ENCODE measurements around the gene MBD3.

Gene MBD3

DNA sequence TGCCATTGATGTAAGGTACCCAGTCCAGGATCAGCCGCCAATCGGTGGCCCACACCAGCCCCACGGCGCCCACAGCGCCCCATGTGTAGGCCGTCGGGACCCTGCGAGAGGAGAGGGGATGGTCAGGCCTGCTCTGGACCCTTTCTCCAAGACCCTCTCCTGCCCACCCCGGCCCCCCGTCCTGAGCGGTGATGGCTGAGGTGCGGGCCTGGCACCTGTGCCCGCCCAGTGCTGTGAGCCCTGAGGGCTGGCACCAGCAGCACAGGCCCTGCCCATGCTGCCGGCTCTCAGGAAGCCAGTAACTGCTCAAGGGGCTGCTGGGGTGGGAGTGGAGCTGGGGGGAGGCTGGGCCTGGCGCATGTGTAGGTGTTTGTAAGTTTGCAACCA, 6.8 kb upstream of the MBD3 start:
- DNase-seq (ENCODE audit: low read depth in 1 of 2, low spot score in 1 of 2): no peak

DNA sequence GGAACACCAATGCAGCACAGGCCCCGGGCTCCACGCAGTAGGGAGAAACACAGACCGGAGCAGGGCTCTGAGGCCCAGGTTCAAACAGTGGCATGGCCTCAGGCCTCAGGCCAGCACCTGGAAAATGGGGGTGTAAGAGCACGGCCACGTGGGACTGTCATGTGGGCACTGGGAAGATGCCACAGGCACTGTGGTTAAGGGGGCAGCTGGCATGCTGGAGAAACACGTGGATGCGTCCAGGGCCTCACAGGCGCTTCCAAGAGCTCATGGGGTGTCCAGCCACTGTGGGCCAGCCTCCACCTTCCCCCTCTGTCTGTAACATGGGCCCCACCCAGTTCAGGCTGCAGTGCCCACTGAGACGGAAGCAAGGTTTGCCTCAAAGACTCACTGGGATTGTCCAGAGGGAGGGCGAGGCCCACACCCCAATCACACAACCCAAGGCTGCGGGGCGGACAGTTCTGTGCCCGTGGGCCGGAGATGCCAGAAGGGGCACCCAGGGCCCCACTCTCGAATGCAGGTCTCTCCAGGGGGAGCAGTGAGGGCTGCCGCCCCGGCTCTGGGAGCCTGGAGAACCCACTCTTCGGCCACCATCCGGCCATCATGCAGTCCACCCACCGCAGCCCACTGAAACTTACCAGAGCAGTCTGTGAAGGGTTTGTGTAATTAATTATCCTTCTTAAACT, 6.3 kb upstream of the MBD3 start:
- no peak for DNase-seq (ENCODE audit: low read depth in 1 of 2, low spot score in 1 of 2)

DNA sequence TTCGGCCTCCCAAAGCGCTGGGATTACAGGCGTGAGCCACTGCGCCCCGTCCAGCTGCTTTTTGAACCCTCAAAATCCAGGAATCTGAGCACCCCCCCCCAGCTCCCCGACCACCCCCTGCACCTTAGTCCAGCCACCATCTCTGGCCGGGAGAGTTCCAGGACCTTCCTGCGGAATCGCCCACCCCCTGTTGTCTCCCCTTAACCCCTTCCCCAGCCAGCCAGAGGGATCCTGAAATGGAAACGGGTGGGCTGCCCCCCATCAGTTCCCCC, 772 bp upstream of the MBD3 start:
- DNase-seq (ENCODE audit: low read depth in 1 of 2, low spot score in 1 of 2): no peak

DNA sequence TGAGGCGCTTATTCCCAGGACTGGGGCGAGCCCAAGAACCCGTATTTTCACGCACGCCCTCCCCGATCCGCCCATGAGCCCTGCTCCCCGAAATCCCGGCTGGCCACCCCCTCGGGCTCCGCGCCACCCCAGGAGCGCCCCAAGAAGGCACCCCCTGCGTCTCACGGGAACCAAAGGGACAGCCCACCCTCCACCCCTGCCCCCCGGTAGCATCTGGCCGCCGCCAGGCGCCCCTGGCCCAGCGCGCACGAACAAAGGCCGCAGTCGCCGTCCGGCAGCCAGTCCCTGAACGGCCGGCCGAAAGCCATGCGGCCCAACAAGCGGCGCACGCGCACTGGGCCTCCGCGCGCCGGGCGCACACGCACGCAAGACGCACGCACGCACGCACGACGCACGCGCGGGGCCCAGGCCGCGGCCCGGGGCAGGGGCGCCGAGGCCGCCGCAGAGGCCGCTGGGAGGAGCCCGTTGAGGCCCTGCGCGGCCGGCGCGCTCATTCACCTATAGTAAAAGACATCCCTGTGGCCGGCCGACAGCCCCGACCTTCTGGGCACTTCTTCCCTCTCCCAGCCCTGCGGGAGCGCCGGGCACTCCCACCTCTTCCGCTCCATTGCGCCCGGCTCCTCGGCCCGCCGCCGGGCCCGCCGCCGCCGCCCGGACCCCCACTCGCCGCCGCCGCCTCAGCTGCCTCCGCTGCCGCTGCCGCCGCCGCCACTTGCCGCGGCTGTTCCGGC, 476 bp downstream of the MBD3 start:
- peak; percentile 75 to 78 for DNase-seq (ENCODE audit: low read depth in 1 of 2, low spot score in 1 of 2)

DNA sequence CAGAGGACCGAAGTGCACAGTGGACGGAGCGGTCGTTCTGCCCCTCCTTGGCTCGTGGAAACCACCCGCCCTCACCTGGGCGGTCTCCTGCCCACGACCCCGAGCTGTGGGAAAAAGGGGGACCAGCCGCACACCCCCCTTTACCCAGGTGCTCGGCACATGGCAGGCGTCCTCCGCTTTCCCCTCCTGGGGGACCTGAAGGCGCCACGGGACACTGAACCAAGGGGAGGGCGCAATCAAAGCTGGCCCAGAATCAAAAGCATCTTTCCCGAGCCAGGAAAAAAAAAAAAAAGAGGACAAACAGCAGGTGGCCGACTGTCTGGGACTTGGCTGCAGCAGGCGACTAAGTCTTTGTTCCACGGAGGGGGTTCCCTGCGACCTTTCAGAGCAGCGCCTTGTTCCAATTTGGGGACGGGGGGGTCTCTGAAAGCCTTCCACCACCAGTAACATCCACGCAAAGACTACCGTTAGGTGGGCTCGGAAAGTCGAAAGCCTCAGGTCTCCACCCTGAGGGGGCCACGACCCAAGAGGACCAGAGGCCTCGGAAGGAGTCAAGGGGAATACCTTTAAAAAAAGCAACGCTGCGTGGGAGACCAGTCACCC, 1.1 kb downstream of the MBD3 start:
- DNase-seq (ENCODE audit: low read depth in 1 of 2, low spot score in 1 of 2): no peak

DNA sequence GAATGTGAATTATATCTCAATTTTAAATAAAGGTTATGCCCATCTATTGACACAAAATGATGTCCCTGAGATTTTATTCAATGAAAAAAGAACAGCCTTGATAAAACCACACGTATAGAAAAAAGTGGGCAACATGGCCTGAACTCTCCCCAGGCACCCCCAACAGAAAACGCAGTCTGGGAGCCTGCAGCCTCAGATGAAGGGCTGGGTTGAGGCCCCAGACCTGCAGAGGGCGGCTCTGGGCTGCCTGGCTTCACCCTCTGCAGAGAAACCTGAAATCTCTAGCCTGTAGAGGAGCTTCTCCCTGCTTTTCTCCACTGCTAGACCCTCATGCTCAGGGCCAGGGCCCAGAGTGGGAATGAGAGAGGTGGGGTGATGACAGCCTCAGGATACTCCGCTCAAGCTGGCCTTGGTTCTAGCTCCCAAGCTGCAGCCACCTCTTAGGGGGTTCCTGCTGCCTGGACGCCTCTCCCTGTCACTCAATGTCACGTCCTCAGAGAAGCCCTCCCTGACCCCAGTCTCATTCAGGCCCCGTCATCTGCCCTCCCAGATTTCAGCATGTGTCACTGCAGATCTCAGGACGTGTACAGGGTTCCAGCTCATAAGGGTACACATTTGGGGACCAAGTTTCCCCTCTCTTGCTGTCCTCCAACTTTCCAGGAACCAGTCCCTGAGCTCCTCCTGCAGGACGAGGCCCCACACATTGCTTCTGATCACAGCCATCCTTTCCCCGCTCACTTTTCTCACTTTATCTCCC, 1.8 kb downstream of the MBD3 start:
- DNase-seq (ENCODE audit: low read depth in 1 of 2, low spot score in 1 of 2): no peak

DNA sequence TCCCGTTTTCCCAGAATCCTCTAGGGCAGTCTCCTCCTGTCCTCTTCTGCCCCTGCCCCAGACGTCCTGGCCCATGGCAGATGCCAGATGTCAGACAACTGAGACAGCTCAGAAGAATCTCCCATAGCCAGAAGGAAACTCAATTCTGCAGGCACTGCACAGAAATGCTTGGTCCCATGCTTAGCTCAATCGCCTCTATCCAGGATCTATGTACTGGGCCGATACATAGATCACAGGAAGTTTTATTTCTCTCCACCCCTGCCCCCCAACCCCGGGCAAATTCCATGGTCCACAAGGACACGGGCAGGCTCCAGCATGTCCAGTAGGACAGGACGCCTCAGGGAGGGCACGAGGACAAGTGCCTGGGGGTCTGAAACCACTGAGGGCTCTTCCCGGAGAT, 4.8 kb downstream of the MBD3 start:
- no peak for DNase-seq (ENCODE audit: low read depth in 1 of 2, low spot score in 1 of 2)

DNA sequence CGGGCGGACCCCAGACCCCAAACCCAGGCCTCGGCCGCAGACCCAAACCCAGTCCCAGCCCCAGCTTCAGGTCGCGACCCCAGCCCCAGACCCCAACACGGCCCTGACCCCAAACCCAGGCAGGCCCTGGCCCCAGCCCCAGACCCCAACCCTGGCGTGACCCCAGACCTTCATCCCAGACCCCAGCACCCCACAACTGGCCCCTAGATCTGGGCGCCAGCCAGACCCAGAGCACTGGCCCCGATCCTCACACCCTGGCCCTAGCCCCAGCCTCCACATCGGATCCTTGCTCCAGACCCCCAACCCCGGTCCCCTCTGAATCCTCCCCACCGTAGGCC, 7.5 kb downstream of the MBD3 start:
- DNase-seq (ENCODE audit: low read depth in 1 of 2, low spot score in 1 of 2): no peak

DNA sequence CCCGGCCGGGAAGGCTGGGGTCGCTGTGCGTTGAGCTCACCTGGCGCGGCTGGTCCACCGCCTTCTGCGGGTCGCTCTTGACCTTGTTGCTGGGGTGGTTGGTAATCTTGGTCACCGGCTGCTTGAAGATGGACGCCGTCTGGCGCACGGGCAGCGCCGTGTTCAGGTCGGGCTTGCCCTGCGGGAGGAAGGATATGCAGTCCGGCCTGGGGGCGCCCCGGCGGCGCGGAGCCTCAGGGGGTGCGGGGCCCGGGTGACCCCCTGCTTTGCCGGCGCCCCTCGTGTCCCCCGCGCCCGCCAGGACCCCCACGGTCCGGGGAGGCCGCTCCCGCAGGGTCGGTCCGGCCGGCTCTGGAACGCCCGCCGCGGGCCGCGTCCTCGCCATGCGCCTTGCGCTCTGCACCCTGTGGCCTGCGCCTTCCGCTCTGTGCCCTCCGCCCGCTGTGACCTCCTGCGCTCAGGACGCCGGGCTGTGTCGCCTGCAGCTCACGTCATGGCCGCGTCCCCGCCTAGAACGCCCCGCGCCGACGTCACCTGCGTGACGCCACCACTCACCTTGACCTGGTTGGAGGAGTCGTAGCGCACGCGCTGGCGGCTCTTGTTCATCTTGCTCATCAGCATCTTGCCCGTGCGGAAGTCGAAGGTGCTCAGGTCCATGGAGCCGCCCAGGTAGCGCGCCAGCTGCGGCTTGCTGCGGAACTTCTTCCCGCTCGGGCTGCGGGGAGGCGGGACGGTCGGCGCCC, 8.0 kb downstream of the MBD3 start:
- no peak for DNase-seq (ENCODE audit: low read depth in 1 of 2, low spot score in 1 of 2)

DNA sequence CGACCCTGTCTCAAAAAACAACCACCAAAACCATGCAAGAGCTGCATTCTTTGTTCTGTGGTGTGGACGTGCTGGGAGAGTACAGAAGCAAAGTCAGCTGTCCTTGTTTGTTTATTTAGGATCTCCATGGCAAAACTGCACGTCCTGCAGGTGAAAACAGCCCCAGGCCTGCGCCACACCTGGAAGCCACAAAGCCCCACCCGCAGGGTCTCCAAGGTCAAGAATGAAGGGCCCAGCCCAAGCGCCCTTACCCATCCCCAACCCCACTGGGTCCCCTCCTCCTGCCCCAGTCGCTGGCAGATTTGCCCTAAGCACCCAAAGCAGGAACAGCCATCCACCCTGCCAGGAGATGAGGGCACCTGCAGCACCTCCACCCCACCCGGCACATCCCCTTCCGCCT, 10.5 kb downstream of the MBD3 start:
- no peak for DNase-seq (ENCODE audit: low read depth in 1 of 2, low spot score in 1 of 2)

DNA sequence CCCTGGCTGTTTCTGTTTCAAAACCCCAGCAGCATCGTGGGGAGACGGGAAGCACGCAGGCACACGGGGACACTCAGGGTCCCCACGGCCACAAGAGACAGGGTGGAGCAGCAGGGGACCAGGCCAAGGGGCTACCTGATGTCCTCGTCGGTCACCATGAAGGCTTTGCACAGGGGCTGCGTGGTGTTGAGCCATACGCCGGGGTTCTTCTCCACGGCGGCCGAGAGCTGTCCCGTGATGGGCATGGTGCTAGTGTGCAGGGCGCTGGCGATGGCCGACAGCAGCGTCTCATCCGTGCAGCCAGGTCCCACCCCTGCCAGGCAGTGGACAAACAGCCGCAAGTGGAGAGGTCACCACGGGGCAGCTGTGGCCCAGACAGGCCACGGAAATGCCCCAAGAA, 11.7 kb downstream of the MBD3 start:
- no peak for DNase-seq (ENCODE audit: low read depth in 1 of 2, low spot score in 1 of 2)

DNA sequence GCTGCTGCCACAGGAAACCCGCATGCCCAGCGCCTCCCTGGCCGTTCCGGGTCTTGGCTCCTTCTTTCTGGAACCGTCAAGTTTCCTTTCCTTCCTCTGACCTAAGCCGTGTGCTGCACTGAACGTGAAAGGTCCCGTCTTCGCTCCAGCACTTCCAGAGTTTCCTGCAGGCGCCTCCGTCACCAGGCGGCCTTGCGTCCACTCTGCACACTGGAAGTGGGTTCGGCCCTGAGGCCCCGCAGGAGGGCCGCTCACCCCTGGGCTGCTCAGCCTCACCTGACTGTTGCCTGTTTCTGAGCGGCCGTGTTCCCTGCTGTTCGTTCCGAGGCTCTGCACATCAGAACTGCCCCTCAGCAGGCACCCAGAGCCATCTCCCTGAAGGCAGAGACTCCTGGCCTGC, 12.3 kb downstream of the MBD3 start:
- DNase-seq (ENCODE audit: low read depth in 1 of 2, low spot score in 1 of 2): no peak

DNA sequence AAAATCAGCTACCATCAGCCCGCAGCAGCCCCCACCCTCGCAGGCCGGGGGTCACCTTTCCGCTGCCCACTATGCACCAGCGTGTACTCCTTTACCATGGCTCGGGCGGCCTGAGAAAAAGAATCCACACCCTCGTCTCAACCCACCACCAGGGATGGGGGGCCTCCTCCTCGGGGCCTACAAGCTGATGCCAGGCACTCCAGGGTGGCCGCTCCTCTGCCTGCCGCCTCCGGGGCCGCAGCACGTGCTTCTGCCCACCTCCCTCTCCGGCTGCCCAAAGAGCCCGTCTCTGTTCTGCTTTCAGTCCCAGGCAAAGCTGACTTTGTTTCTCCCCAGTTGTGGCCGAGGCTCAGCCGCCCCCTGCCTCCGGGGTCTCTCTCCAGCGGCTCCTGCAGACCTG, 13.4 kb downstream of the MBD3 start:
- DNase-seq (ENCODE audit: low read depth in 1 of 2, low spot score in 1 of 2): no peak

DNA sequence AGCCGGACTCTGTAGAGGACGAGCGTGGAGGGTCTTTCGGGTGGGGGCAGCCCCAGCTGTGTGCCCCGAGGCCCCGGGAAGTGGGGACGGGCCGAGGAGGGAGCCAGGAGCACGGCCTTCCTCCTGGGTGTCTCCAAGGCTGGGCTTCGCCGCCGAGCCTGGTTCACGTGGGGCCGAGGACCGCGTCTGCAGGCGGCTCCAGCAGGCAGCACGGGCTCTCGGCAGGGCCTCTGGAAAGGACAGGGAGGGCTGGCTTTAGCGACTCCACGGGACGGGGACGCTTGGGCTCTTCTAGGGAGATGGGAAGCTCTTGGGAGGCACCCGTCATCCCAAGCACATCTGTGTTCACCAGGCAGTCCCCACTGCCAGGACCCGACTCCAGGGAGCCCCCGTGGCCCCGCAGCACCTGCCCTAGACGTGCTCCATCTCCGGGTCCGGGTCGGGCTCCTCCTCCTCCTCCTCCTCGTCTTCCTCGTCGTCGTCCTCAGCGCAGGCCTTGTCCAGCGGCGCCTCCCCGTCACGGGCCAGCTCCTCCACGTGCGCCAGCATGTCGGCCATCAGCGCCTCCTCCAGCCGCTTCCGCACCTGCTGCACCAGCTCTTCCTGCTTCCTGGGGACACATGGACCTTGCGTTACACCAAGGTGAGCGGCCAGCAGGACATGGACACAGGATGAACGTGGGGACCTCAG, 14.6 kb downstream of the MBD3 start:
- no peak for DNase-seq (ENCODE audit: low read depth in 1 of 2, low spot score in 1 of 2)

DNA sequence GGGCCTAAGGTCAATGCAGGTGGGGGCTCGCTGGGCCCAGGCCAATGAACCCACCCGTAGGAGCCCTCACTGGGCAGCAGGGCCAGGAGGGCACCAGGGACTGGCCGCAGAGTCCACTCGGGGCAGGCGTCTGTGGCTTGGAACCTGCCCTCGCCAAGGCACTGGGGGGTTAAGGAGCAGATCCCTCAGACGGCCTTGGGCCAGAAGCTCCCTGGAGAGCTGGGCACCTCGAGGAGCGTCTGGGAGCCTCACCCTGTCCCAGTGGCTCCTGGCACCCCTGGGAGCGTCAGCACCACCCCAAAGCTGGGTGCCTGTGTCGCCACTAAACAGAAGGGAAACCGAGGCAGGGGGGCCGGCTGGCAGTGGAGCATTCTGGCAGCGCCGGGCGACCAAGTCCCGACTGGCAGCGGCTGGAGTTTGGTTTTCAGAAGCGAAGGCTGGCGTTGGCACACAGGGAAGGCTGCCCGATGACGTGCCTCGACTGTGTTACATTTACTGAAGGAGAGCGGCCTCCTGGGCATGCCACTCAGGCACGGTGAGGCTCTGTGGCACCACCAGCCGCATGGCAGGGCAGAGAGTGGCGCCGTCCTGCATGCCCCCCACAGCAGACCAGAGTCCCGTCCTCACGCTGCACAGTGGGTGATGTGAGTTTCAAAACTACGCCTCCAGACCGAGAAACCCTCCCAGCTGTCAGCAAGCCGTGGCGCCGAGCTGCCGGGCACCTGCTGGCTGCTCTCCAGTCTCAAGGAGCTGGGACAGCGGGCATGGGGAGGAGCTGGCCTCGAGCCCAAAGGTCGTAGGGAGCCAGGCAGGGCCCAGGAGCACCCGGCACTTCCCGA, 15.4 kb downstream of the MBD3 start:
- DNase-seq (ENCODE audit: low read depth in 1 of 2, low spot score in 1 of 2): no peak

DNA sequence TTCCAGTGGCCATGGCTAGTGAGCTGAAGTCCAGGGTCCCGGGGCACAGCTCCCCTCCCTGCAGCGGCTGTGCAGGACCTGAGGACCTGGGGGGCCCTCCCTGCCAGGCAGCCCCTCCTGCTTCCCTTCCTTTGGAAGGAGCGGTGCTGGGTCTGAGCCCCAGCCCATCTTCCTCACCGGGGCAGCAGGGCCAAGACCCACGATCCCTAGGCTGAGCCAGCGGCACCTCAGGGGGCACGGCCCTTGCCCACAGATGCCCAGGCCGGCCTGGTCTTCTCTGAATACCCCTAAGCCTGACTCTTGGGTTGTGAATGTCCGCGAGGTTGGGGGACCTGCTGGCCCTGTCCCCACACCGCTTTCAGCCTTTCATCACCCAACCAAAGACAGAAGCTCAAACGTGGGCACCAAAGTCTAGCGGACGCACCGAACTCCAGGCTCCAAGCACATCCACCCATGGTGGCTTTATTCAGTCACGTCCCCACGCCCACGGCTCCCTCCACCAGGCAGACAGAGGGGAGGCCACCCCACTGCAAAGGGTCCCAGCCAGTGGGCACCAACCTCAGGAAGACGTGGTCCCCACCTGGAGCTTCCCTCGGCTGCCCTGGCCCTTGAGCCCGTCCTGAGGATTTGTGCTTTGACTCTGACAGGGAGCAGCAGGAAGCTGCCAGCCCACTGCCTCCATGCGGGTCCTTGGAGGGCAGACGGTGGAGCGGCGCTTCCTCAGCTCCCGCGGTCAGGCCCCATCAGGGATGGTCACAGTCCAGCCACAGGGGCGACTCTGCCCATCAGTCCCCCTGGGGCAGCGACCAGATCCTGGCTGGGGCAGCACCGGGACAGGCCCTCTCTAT, 16.2 kb downstream of the MBD3 start:
- no peak for DNase-seq (ENCODE audit: low read depth in 1 of 2, low spot score in 1 of 2)

DNA sequence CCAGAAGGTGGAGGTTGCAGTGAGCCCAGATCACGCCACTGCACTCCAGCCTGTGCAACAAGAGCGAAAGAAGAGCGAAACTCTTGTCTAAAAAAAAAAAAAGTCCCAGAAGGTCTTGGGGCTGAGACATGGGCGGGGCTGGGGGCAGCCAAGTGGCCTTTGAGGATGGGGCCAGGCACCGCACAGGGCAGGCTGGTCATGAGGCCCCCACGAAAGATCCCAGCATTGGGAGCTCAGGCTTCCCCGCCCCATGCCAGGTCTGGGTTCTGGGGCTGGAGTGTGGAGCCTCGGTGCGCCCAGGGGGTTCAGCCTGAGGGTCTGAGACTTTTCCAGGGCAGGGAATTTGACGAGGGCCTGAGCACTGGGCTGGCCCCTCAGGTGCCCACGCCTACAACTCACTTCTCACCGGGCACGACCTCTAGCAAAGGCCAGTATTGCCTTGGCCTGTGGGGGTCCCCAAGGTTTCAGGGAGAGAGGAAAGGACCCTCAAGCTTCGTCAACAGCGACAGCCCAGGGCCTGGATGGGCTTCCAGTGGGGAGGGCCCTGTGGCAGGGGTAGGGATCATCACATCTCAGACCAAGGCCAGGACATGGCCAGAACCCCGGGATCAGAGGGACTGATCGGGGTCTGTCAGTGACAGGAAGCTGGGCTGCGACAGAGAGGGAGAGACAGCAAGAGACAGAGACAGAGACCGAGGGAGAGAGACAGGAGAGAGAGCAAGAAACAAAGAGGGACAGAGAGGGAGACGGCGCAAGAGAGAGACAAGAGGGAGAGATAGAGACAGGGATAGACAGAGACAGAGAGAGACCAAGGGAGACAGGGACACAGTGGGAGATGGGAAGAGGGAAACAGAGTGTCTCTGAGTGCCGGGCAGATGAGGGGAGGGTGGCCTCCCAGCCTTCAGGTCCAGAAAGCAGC, 17.1 kb downstream of the MBD3 start:
- no peak for DNase-seq (ENCODE audit: low read depth in 1 of 2, low spot score in 1 of 2)

Data from stimulated activated CD4-positive, alpha-beta T cell treated with anti-CD3 and anti-CD28 coated beads, Interleukin-15, amount 100 ng/mL, for 1 hour (primary cell).